NCI-H82 treated with DMSO at 0.1 percent for 48 hours (cell line): ENCODE results near the gene SYT9.
"Not testable (repeated sequence)": the region's sequence is repeated elsewhere in the genome, so short reads cannot be mapped to it uniquely, and the experiment has no call there.

Experiments
- DNase-seq: peaks from one replicate; lab custom pipeline; 2025; ENCODE audit not compliant: unreplicated experiment; lab: John Stamatoyannopoulos, UW

SYT9 gene

DNA sequence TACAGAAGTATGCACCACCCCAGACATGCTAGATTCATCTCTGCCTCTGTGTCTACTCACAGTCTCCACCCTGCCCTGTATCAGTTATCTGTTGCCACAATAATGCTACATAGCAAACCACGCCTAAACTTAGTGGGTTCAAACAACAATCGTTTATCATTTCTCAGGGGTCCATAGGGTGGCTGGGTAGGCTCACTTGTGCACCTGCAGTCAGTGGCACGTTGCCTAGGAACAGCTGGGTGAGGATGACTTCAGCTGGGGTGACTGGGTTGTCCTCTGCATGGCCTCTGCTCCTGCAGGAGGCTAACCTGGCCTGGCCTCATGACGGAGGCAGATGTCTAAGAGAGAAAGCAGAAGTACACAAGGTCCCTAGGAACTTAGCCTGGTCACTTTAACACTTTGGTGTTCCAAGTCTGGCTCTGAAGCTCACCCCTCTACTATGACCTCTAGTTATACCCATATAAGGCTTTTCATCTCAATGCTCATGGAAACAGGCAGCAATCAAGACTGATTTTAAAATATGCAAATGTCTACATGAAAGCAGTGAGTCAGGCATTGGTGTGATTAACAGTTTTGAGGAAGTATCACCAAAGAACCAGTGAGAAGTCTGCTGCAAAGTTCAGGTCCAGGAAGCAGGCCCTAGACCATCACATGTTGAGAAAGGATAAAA lies 244.3 kb downstream of the SYT9 start:
- DNase-seq, result no peak

- no peak for DNase-seq
Measured at GRCh38 chr11:7498193-7498592, 246.5 kb downstream of the SYT9 start.

GRCh38 chr11:7499081-7499480 lies 247.4 kb downstream of the SYT9 start:
- DNase-seq, result no peak

- no peak for DNase-seq
Measured at GRCh38 chr11:7500251-7500650, 248.5 kb downstream of the SYT9 start.

GRCh38 chr11:7501251-7501650 lies 249.5 kb downstream of the SYT9 start:
- no peak for DNase-seq

DNA sequence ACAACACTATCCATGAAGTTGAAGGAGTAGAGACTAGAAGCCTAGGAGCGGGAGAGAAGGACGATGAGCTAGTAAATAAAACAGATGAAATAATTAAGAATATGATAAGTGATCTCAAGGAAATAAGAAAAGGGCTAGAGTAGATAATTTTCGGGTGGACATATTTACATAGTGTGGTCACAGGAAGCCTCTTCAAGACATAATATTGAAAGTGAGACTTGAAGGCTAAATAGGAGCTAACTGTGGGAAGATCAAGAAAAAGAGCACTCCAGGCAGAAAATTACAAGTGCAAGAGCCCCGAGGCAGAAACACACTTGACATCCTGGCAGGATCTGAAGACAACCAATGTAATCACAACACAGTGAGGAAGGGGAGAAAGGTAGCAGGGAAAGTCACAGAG lies 250.2 kb downstream of the SYT9 start:
- DNase-seq, result no peak

GRCh38 chr11:7506243-7506642 lies 254.5 kb downstream of the SYT9 start:
- DNase-seq, result no peak

DNA sequence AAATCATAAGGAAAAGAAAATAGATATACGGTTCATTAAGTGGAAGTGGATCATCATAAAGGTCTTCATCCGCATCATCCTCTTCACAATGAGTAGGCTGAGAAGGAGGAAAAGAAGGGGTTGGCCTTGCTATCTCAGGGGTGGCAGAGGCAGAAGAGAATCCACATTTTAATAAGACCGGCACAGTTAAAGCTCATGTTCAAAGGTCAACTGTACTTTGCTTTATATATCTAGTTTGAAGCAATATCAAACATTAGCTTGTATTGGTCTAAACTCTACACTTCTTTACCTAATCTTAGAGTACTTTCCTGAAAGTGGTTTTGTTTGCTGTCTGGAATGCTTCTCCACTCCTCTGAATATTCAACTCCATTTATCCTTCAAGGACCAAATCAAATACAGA lies 256.4 kb downstream of the SYT9 start:
- DNase-seq, result no peak

DNA sequence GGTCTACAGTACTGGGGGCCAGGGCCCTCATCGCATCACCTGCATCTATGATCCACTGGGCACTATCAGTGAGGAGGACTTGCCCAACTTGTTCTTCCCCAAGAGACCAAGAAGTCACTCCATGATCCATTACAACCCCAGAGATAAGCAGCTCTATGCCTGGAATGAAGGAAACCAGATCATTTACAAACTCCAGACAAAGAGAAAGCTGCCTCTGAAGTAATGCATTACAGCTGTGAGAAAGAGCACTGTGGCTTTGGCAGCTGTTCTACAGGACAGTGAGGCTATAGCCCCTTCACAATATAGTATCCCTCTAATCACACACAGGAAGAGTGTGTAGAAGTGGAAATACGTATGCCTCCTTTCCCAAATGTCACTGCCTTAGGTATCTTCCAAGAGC lies 258.3 kb downstream of the SYT9 start:
- no peak for DNase-seq

DNA sequence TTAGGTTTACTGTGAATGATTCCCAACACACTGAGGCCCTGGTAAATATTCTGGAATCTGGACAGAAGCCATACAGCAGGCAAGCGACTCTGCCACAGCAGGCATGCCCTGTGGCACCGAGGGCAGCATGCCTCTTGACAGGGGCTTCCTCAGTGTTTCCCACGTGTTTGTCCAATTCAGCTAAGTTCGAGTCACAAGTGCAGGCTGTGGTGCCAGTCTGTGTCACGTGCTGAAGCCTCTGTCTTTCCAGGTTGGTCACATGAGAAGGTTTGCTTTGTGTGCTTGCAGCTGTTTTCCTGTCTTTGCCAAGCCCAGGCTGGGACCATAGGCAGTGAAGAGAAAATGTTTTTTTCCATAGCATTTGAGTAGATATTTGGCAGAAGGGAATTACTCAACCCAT lies 259.7 kb downstream of the SYT9 start:
- no peak for DNase-seq

- peak; percentile 27 for DNase-seq
Measured at GRCh38 chr11:7512525-7513233, 261.0 kb downstream of the SYT9 start.

GRCh38 chr11:7513234-7514098 lies 261.8 kb downstream of the SYT9 start, which contains the start of gene PPFIBP2:
Gene PPFIBP2, plus strand, starts transcription at chr11:7513999. Its CDS starts 35,477 bp downstream, at chr11:7549476.
- DNase-seq, result peak; percentile 27

GRCh38 chr11:7514099-7514591 lies 262.4 kb downstream of the SYT9 start:
- DNase-seq, result no peak

GRCh38 chr11:7515447-7515886 lies 263.8 kb downstream of the SYT9 start:
- no peak for DNase-seq

DNA sequence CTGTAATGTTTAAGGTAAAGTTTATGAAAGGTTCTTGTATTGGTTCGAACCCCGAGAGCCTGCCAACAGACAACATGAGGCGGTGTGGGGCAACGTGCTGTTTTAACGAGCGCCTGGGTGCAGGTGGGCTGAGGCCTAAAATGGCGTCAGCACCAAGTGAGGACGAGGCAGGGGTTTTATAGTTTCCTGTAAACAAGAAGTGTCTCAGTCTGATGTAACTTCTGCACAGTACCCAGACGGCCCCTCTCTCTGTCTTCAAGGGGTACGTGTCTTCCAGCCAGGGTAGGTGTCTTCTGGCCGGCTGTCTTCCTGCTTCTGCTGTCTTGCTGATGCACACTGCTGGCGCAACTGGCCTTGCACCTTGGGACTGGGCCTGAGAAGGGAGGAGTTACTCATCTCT lies 264.8 kb downstream of the SYT9 start:
- DNase-seq, result no peak

DNA sequence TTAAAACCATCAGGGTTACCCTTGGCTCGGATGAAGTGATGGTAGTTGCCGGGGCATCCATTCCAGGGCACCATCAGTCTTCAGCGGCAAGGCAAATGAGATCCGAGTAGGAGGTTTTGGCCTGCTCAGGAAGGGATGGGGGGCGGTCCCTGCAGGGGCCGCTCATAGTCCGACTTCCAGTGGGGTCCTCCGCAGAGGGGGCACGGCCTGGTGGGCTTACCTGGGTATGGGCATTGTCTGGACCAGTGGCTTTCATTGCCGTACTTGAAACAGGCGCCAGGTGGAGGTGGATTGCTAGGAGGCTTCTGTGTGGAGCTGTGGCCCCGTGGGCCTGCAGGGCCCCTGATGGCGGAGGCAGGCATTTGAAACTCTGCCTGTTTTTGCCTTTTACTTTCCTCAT lies 266.0 kb downstream of the SYT9 start:
- DNase-seq, result not testable (repeated sequence)
